Calu3 (cell line): ENCODE measurements around the gene HSD17B3. TPM values are rescaled to one million over a fixed set of nuclear protein-coding genes. Genes with fewer than 3 reads are reported as not detected.
"Not testable (repeated sequence)": the region's sequence is repeated elsewhere in the genome, so short reads cannot be mapped to it uniquely, and the experiment has no call there.

Experiments
- BruUV-seq: library from RNA; stranded (reverse); fragments of 400-500 nt; replicated peaks from 2 replicates; lab custom pipeline; 2021; lab: Mats Ljungman, UMichigan
- CTCF ChIA-PET: fragments of 300-600 bp; sonication (Branson Sonifier 250); formaldehyde crosslinking; loops from one replicate; lab custom pipeline; 2022; ENCODE audit warnings: antibody characterized with exemption; lab: Charles Lee
- DNase-seq: peaks from one replicate; pipeline ENCODE4 v3.0.0; 2022
- H3K27ac Mint-ChIP-seq: one replicate; pipeline ENCODE4 v1.8.0; 2022; ENCODE audit warnings: mixed read lengths; ENCODE audit not compliant: unreplicated experiment
- H3K27me3 Mint-ChIP-seq: one replicate; pipeline ENCODE4 v1.8.0; 2022; ENCODE audit warnings: mixed read lengths; ENCODE audit not compliant: unreplicated experiment
- H3K36me3 Mint-ChIP-seq: one replicate; pipeline ENCODE4 v1.8.0; 2022; ENCODE audit warnings: mild to moderate bottlenecking, moderate library complexity, mixed read lengths; ENCODE audit not compliant: insufficient read depth, unreplicated experiment
- H3K4me1 Mint-ChIP-seq: one replicate; pipeline ENCODE4 v1.8.0; 2022; ENCODE audit warnings: mild to moderate bottlenecking, low read depth, mixed read lengths; ENCODE audit not compliant: unreplicated experiment
- H3K4me3 Mint-ChIP-seq: one replicate; pipeline ENCODE4 v1.8.0; 2022; ENCODE audit warnings: mild to moderate bottlenecking, low read depth, moderate library complexity, mixed read lengths; ENCODE audit not compliant: unreplicated experiment
- H3K9me3 Mint-ChIP-seq: one replicate; pipeline ENCODE4 v1.8.0; 2022; ENCODE audit warnings: low read depth, mixed read lengths; ENCODE audit not compliant: unreplicated experiment
- CTCF ChIP-seq: fragments of 200-600 bp; IDR thresholded peaks from one replicate; pipeline ENCODE4 v1.8.0; 2022; ENCODE audit warnings: antibody characterized with exemption; ENCODE audit not compliant: unreplicated experiment
- intact Hi-C: fragments of 100-400 bp; cut with micrococcal nuclease; formaldehyde crosslinking; loops from one replicate; pipeline ENCODE4 v1.10.0; 2022; ENCODE audit not compliant: unreplicated experiment
- total RNA-seq: library from RNA; stranded (reverse); gene quantifications from 2 replicates; pipeline ENCODE4 v1.2.3, GENCODE V29; 2022

Gene HSD17B3
- total RNA-seq, 1 experiment from 2014 or later = 1.2 TPM

DNA sequence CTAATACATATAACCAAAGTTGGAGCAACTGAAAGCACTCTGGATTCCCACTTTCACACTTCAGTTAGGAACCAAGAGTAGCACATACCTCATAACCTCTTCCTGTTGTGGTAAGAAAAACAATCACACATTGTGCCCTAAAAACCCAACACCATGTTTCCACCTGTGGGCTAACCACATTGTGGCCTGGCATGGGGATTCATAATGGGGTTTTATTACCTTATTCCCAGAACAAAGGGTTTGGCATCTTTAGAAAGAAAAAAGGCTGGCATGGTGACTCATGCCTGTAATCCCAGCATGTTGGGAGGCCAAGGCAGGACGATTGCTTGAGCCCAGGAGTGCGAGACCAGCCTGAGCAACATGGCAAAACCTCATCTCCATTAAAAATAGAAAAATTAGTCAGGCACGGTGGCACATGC is 60.6 kb downstream of the HSD17B3 start:
- no peak overlapping the region for H3K27ac Mint-ChIP-seq
- H3K9me3 Mint-ChIP-seq = no peaks in the 10 kb centered on the region
- H3K4me1 Mint-ChIP-seq = peaks cover 7% of the 10 kb centered on the region
- BruUV-seq = no TSS peak
- H3K27me3 Mint-ChIP-seq = no peaks in the 10 kb centered on the region
- no peaks in the 10 kb centered on the region for H3K36me3 Mint-ChIP-seq
- no peak for TF ChIP-seq CTCF
- no peak overlapping the region for H3K4me3 Mint-ChIP-seq
- CTCF ChIA-PET = no interaction called here
- intact Hi-C loops = no loop called here
- DNase-seq = peak; percentile 19

DNA sequence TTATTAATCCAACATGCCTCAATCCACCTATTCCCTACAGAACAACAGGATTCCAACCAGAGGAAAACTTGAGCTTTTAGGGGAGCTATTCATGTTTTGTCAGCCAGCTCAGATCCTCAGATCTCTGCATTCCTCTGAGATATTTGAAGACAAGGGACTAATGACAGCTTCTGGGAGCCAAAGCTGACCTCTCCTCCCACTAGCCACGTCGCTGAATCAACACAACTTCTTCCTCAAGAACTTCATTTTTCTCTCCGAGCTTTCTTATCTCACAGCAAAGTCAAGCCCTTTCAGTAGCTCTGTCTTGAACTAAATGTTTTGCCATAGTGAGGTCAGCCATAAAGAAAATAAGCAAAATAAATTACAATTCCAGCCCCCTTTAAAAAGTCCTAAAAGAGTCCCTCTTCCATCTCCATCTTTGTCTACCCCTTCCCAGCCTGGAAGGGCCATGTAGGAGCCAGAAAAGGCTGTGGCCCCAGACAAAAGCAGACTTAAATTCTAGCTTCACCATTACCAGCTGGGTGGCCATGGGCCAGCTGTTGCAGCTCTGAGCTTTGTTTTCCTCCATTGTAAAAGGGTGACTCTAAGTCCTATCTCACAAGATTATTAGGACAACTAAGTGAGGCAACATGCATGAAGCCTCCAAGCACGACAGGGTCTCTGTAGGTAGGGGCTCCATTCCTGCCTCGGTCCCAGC is 65.0 kb downstream of the HSD17B3 start:
- peaks cover 7% of the 10 kb centered on the region for H3K4me1 Mint-ChIP-seq
- BruUV-seq = no TSS peak
- H3K27me3 Mint-ChIP-seq = peaks cover 9% of the 10 kb centered on the region
- H3K27ac Mint-ChIP-seq = no peak overlapping the region
- intact Hi-C loops = no loop called here
- DNase-seq = no peak
- H3K36me3 Mint-ChIP-seq = no peaks in the 10 kb centered on the region
- no peak overlapping the region for H3K4me3 Mint-ChIP-seq
- CTCF ChIA-PET = no interaction called here
- TF ChIP-seq CTCF = no peak
- H3K9me3 Mint-ChIP-seq = no peaks in the 10 kb centered on the region

- DNase-seq, H3K27me3 Mint-ChIP-seq, CTCF ChIA-PET, H3K27ac Mint-ChIP-seq, H3K4me1 Mint-ChIP-seq, H3K36me3 Mint-ChIP-seq, H3K9me3 Mint-ChIP-seq, intact Hi-C loops, H3K4me3 Mint-ChIP-seq, BruUV-seq: not testable (repeated sequence)
These were observed 65.6 kb downstream of the HSD17B3 start for GRCh38 chr9:96236337-96236736.

GRCh38 chr9:96232539-96233241 is 69.3 kb downstream of the HSD17B3 start:
- Mint-ChIP-seq H3K4me3 (no peak overlapping the region), H3K4me1 (no peaks in the 10 kb centered on the region), H3K9me3 (no peaks in the 10 kb centered on the region), H3K27ac (no peak overlapping the region), H3K36me3 (no peaks in the 10 kb centered on the region), H3K27me3 (peaks cover 9% of the 10 kb centered on the region)
- DNase-seq = peak; percentile 13
- intact Hi-C loops = loop anchor here (1.0 kb wide), 1 partner anchor 85 kb away; no protein-coding TSS in a partner anchor
- peak; percentile 67 for TF ChIP-seq CTCF
- no TSS peak for BruUV-seq
- CTCF ChIA-PET = interaction anchor here (1.9 kb wide), 1 partner anchor 85 kb away, joined by 19 read pairs; no protein-coding TSS in a partner anchor
